ENCODE results near the gene SLC38A8.
A peak's percentile ranks its signal among the peaks of the same experiment; 100 is the strongest.

The SLC38A8 gene

DNA sequence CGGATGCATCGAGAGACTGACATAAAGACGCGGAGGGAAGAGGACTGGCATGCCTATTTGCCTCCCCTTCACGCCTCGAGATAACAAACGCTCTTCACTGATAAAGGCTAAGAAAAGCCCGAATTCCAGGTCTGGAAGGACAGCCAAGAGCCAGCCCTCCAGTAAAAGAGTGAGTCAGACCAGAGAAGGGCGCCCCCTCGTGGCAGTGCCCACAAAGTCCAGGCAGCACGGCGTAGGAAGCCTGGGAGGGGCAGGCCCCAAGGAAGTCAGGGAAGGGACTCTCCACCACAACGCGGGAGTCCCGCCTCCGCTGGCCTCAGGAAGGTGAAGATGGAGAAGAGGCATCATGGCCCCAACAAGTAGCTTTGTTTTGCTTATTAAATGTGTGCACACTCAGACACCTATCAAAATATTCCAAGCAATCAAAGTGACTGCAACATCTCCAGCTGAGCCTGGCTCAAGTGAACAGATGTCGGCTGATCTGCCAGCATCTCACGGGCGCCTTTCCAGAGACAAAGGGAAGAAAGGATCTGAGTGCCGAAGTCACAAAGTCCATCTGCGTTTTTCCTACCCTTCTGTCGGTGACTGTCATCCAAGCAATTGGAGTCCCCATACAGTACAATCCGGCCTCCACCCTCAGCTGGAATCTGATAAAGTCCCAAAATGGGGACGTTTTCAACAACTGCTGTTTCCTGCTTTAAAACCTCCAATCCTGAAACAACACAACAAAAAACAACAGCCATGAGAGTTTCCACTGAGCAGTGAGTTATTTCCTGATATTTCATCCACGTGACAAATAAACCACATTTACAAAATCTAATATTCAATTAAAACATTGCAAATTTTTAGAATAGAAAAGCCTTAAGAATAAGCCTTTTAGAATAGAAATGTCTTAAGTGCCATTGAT lies 20.4 kb upstream of the SLC38A8 start:
- H3K4me3 ChIP-seq (ENCODE audit: low read length) = no peak overlapping the region
- TF ChIP-seq, protein P1, sequence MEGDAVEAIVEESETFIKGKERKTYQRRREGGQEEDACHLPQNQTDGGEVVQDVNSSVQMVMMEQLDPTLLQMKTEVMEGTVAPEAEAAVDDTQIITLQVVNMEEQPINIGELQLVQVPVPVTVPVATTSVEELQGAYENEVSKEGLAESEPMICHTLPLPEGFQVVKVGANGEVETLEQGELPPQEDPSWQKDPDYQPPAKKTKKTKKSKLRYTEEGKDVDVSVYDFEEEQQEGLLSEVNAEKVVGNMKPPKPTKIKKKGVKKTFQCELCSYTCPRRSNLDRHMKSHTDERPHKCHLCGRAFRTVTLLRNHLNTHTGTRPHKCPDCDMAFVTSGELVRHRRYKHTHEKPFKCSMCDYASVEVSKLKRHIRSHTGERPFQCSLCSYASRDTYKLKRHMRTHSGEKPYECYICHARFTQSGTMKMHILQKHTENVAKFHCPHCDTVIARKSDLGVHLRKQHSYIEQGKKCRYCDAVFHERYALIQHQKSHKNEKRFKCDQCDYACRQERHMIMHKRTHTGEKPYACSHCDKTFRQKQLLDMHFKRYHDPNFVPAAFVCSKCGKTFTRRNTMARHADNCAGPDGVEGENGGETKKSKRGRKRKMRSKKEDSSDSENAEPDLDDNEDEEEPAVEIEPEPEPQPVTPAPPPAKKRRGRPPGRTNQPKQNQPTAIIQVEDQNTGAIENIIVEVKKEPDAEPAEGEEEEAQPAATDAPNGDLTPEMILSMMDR (conservative IDR thresholded peaks at IDR 0.05; ENCODE audit: low read length) = peak; percentile 81

DNA sequence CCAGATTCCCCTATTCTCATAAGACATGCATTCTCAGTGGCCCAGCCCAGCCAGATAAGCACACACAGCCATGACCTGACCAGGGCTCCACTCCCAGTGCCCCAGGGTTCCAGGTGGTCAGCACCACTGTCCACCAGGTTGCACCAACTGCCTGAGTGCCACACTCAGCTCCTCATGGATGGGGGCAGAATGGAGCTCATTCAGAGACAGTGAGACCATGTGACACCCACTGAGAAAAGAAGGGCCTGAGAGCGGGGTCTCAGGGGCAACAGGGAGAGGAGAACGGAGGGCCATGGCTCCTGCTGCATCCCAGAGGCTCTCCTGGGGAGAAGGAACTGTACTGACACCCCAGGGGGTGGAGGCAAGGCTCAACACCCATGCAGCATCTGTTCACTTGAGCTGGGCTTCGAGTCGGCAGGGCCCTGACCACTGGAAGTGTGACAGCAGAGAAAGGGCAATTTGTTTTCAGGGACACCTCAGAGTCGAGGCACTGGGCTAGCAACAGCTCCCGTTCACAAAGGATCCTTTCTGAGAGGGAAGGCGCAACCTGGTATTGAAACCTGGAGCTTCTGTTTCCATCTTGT lies 18.7 kb upstream of the SLC38A8 start:
- DNase-seq (ENCODE audit: low read depth) = no peak
- H3K4me3 ChIP-seq (ENCODE audit: low read length) = no peak overlapping the region
- TF ChIP-seq, protein P1 (conservative IDR thresholded peaks at IDR 0.05; ENCODE audit: low read length) = no peak

More for the DNA sequence above, 20.4 kb upstream of the SLC38A8 start:
- peak; percentile 69 for DNase-seq (ENCODE audit: low read depth)

DNA sequence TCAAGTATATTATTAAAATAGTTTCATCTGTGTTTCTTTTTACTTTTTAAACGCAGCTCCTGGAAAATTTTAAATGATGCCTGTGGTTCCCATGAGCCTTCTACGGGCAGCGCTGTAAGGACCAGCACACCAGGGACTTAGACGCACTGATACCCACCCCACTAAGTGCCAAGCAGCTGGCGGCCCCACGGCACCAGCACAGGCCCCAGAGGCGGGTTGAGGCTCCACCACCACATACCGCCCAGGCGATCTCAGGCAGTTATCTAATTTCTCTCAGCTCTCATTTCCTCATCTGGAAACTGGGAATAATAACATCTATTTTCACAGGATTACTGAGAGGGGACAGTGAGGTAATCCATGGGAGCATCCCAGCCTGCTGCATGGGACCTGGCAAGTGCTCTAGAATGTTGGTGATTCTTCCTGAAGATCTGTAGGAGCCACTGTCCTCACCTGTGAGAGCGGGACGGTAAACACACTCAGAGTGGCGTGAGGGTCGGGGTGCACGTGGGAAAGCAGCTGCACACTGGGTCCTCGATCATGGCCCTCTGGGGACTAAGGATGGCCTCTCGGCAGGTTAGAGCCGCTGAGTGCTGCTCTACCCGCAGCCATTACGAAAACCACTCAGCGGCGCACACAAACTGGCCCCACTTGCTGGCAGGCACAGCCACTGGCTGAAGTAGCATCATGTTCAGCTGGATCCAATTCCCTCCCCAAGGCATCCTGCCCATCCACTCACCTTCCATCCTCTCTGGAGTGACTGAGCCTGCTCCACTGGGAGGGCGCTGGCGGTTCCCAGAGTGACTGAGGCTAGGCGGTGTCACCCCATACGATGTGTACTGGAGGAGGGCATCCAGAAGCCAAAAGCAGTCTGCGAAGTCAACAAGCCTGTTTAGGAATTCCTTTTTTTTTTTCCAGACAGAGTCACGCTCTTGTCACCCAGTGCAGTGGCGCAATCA lies 17.6 kb upstream of the SLC38A8 start:
- H3K4me3 ChIP-seq (ENCODE audit: low read length) = no peak overlapping the region
- DNase-seq (ENCODE audit: low read depth) = no peak
- TF ChIP-seq, protein P1 (conservative IDR thresholded peaks at IDR 0.05; ENCODE audit: low read length) = no peak

DNA sequence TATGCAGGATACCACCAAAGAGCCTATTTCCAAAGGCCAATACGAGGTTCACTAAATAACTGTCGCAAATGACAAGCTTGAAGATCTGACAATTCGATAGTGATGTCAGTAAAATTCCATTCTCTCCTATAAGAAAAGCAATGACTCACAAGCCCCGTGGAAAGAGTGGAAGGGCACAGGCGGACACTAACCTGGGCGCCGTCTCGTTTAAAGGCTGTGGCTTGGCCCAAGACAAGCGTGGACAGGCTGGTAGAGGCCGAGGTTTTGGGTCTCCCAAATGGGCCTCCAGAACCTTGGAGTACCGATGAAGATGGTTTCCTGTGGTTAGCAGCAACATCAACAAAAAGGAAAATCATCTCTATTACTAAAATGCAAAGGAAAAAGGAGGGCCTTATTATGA lies 16.5 kb upstream of the SLC38A8 start:
- TF ChIP-seq, protein P1 (conservative IDR thresholded peaks at IDR 0.05; ENCODE audit: low read length) = no peak
- no peak for DNase-seq (ENCODE audit: low read depth)
- no peak overlapping the region for H3K4me3 ChIP-seq (ENCODE audit: low read length)

DNA sequence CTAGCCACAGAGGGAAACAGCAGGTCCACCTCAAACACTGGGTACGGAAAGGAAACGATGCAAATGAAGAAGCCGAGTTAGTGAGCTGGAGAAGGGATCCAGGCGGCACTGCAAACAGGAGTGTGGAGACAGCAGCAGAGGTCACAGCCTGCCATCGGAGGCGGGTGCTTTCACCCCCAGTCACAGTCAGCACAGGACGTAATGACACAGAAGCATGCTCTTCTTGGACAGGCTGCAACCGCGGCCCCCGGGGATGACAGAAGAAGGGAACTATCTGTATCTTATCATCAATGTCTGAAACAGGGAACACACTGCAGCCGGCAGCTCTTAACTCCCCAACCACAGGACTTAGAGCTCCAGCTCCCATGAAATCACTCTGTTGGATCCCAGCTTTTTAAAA lies 16.1 kb upstream of the SLC38A8 start:
- H3K4me3 ChIP-seq (ENCODE audit: low read length) = no peak overlapping the region
- TF ChIP-seq, protein P1 (conservative IDR thresholded peaks at IDR 0.05; ENCODE audit: low read length) = no peak
- DNase-seq (ENCODE audit: low read depth) = no peak

DNA sequence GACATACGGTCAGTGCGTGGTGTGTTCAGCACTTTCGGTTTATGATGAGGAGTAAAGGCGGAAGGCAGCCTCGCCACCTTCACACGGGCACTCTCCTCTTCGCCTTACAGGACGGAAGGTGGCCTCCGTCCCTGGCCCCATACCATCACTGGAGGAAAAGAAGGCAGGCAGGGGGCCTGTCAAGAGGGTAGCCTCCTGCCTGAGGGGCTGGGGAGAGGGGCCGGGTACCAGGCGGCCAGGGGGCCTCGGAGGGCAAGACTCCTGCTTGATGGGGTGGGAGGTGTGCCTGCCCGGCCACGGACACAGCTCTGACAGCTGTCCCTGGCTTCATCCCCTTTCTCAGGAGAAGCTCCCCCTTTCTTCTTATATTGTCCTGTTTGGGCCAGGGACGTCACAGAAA lies 15.6 kb upstream of the SLC38A8 start:
- H3K4me3 ChIP-seq (ENCODE audit: low read length) = no peak overlapping the region
- DNase-seq (ENCODE audit: low read depth) = no peak
- TF ChIP-seq, protein P1 (conservative IDR thresholded peaks at IDR 0.05; ENCODE audit: low read length) = no peak

Measured in AG10803 (cell line).